ENCODE data around the gene ANO1.

- no peak for TF ChIP-seq CTCF (IDR thresholded peaks at IDR 0.05; ENCODE audit: low read depth, low read length, poor library complexity, severe bottlenecking)
- no peak for TF ChIP-seq EZH2phosphoT487 (IDR thresholded peaks at IDR 0.05; ENCODE audit: borderline replicate concordance, low read length)
These were observed 9.8 kb upstream of the ANO1 start for GRCh38 chr11:70068345-70068744.
